Measurements from ENCODE around the gene TFB1M. TPM values are rescaled to one million over a fixed set of nuclear protein-coding genes. Genes with fewer than 3 reads are reported as not detected.

Gene TFB1M
- total and polyA plus RNA-seq, 9 of the 15 experiments (the other 6 are each of a cell fraction or from before 2014, with no cell fraction given): 34.6 to 145 (median 40.4) TPM

DNA sequence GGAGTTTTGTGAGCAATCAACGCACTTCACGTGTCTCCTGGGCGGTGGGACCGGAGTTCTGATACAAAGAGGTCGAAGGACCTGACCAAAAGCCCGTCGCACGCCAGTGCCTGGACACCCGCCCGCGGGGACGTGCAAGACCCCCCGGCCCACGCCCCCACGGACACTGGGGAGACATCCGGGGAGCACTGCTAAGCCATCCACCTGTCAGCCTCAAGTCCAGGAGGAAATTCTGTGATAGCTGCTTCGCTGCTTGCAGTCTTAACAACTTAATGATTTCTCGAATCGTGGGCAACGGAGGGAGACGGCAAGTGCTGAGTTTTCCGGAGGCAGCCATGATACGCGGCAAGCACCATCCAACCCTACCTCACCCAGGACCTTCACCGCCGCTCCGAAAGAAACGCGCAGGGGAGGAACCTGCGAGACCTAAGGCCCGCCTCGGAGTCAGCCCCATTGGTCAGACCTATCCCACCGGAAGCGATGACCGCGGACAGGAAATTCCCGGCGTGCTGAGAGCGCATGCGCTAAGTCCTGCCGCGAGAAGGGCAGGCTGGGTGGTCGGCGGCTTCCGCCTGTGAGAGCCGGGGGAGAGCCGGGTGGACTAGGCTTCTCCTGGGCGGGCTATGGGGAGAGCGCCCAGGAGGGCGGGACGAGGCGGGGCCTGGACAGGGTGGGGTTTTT lies at the start of gene TFB1M (continued):
- peak; percentile 96 for TF ChIP-seq SUPT5H (IDR thresholded peaks at IDR 0.05)
- no peak for TF ChIP-seq MECOM (CRISPR knock-in tag; IDR thresholded peaks at IDR 0.05)
- TF ChIP-seq, protein P1, sequence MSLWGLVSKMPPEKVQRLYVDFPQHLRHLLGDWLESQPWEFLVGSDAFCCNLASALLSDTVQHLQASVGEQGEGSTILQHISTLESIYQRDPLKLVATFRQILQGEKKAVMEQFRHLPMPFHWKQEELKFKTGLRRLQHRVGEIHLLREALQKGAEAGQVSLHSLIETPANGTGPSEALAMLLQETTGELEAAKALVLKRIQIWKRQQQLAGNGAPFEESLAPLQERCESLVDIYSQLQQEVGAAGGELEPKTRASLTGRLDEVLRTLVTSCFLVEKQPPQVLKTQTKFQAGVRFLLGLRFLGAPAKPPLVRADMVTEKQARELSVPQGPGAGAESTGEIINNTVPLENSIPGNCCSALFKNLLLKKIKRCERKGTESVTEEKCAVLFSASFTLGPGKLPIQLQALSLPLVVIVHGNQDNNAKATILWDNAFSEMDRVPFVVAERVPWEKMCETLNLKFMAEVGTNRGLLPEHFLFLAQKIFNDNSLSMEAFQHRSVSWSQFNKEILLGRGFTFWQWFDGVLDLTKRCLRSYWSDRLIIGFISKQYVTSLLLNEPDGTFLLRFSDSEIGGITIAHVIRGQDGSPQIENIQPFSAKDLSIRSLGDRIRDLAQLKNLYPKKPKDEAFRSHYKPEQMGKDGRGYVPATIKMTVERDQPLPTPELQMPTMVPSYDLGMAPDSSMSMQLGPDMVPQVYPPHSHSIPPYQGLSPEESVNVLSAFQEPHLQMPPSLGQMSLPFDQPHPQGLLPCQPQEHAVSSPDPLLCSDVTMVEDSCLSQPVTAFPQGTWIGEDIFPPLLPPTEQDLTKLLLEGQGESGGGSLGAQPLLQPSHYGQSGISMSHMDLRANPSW (CRISPR knock-in tag; IDR thresholded peaks at IDR 0.05): 0 out of 2 replicates have a peak, but pooled peaks have one; percentile 52
- TF ChIP-seq, protein P2, sequence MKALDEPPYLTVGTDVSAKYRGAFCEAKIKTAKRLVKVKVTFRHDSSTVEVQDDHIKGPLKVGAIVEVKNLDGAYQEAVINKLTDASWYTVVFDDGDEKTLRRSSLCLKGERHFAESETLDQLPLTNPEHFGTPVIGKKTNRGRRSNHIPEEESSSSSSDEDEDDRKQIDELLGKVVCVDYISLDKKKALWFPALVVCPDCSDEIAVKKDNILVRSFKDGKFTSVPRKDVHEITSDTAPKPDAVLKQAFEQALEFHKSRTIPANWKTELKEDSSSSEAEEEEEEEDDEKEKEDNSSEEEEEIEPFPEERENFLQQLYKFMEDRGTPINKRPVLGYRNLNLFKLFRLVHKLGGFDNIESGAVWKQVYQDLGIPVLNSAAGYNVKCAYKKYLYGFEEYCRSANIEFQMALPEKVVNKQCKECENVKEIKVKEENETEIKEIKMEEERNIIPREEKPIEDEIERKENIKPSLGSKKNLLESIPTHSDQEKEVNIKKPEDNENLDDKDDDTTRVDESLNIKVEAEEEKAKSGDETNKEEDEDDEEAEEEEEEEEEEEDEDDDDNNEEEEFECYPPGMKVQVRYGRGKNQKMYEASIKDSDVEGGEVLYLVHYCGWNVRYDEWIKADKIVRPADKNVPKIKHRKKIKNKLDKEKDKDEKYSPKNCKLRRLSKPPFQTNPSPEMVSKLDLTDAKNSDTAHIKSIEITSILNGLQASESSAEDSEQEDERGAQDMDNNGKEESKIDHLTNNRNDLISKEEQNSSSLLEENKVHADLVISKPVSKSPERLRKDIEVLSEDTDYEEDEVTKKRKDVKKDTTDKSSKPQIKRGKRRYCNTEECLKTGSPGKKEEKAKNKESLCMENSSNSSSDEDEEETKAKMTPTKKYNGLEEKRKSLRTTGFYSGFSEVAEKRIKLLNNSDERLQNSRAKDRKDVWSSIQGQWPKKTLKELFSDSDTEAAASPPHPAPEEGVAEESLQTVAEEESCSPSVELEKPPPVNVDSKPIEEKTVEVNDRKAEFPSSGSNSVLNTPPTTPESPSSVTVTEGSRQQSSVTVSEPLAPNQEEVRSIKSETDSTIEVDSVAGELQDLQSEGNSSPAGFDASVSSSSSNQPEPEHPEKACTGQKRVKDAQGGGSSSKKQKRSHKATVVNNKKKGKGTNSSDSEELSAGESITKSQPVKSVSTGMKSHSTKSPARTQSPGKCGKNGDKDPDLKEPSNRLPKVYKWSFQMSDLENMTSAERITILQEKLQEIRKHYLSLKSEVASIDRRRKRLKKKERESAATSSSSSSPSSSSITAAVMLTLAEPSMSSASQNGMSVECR (CRISPR knock-in tag; IDR thresholded peaks at IDR 0.05): no peak; the same call in 1 of the 2 replicates
- no peak for TF ChIP-seq HSF4 (CRISPR knock-in tag; IDR thresholded peaks at IDR 0.05; ENCODE audit: borderline replicate concordance)
- no peak for TF ChIP-seq JUNB (CRISPR knock-in tag; conservative IDR thresholded peaks at IDR 0.05)
- TF ChIP-seq ZNF384 (IDR thresholded peaks at IDR 0.05; ENCODE audit: low read depth, low read length): no peak
- TF ChIP-seq NFATC3 (IDR thresholded peaks at IDR 0.05): no peak
- TF ChIP-seq, protein P3, sequence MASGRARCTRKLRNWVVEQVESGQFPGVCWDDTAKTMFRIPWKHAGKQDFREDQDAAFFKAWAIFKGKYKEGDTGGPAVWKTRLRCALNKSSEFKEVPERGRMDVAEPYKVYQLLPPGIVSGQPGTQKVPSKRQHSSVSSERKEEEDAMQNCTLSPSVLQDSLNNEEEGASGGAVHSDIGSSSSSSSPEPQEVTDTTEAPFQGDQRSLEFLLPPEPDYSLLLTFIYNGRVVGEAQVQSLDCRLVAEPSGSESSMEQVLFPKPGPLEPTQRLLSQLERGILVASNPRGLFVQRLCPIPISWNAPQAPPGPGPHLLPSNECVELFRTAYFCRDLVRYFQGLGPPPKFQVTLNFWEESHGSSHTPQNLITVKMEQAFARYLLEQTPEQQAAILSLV (tag; IDR thresholded peaks at IDR 0.05): no peak
- TF ChIP-seq, protein P4, sequence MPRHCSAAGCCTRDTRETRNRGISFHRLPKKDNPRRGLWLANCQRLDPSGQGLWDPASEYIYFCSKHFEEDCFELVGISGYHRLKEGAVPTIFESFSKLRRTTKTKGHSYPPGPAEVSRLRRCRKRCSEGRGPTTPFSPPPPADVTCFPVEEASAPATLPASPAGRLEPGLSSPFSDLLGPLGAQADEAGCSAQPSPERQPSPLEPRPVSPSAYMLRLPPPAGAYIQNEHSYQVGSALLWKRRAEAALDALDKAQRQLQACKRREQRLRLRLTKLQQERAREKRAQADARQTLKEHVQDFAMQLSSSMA (CRISPR knock-in tag; IDR thresholded peaks at IDR 0.05): no peak
- TF ChIP-seq, protein P5, sequence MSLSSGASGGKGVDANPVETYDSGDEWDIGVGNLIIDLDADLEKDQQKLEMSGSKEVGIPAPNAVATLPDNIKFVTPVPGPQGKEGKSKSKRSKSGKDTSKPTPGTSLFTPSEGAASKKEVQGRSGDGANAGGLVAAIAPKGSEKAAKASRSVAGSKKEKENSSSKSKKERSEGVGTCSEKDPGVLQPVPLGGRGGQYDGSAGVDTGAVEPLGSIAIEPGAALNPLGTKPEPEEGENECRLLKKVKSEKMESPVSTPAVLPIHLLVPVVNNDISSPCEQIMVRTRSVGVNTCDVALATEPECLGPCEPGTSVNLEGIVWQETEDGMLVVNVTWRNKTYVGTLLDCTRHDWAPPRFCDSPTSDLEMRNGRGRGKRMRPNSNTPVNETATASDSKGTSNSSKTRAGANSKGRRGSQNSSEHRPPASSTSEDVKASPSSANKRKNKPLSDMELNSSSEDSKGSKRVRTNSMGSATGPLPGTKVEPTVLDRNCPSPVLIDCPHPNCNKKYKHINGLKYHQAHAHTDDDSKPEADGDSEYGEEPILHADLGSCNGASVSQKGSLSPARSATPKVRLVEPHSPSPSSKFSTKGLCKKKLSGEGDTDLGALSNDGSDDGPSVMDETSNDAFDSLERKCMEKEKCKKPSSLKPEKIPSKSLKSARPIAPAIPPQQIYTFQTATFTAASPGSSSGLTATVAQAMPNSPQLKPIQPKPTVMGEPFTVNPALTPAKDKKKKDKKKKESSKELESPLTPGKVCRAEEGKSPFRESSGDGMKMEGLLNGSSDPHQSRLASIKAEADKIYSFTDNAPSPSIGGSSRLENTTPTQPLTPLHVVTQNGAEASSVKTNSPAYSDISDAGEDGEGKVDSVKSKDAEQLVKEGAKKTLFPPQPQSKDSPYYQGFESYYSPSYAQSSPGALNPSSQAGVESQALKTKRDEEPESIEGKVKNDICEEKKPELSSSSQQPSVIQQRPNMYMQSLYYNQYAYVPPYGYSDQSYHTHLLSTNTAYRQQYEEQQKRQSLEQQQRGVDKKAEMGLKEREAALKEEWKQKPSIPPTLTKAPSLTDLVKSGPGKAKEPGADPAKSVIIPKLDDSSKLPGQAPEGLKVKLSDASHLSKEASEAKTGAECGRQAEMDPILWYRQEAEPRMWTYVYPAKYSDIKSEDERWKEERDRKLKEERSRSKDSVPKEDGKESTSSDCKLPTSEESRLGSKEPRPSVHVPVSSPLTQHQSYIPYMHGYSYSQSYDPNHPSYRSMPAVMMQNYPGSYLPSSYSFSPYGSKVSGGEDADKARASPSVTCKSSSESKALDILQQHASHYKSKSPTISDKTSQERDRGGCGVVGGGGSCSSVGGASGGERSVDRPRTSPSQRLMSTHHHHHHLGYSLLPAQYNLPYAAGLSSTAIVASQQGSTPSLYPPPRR (CRISPR knock-in tag; IDR thresholded peaks at IDR 0.05; ENCODE audit: borderline replicate concordance): no peak
- TF ChIP-seq, protein P6, sequence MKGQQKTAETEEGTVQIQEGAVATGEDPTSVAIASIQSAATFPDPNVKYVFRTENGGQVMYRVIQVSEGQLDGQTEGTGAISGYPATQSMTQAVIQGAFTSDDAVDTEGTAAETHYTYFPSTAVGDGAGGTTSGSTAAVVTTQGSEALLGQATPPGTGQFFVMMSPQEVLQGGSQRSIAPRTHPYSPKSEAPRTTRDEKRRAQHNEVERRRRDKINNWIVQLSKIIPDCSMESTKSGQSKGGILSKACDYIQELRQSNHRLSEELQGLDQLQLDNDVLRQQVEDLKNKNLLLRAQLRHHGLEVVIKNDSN (CRISPR knock-in tag; IDR thresholded peaks at IDR 0.05): peak; percentile 46; the same call in 1 of the 2 replicates
